ENCODE data around the gene EYA4.

DNA sequence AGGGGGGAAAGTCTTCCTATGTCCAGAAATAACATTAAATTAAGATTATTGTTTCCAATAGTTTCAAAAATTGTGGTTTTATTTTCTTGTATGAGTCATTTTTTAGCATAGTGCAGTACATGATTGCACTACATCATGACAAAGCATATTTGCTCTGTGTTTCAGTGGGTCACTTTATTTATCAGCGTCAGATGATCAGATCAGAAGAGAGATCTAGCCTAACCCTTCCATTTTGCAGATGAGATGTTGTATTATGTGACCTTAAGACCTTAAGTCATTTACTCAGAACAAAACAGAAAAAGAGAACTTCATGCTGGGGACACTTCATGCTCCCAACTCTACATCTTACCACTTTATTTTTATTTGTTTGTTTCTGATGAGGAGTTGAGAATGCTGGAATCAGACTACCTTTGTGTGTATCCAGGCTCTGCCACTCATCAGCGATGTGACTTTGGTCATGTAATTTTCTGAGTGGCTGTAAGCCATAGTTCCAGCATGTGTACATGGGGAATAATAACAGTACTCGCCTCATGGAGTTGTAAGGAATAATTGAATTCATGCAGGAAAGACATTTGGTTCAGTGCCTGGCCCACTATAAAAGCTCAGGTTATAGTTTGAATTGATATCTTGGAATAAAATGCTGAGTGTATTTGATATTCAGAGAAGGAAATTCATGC lies 13.5 kb downstream of the EYA4 start:
- TF ChIP-seq, protein P1, sequence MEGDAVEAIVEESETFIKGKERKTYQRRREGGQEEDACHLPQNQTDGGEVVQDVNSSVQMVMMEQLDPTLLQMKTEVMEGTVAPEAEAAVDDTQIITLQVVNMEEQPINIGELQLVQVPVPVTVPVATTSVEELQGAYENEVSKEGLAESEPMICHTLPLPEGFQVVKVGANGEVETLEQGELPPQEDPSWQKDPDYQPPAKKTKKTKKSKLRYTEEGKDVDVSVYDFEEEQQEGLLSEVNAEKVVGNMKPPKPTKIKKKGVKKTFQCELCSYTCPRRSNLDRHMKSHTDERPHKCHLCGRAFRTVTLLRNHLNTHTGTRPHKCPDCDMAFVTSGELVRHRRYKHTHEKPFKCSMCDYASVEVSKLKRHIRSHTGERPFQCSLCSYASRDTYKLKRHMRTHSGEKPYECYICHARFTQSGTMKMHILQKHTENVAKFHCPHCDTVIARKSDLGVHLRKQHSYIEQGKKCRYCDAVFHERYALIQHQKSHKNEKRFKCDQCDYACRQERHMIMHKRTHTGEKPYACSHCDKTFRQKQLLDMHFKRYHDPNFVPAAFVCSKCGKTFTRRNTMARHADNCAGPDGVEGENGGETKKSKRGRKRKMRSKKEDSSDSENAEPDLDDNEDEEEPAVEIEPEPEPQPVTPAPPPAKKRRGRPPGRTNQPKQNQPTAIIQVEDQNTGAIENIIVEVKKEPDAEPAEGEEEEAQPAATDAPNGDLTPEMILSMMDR (IDR thresholded peaks at IDR 0.05; ENCODE audit: insufficient read depth, low read length, poor library complexity, severe bottlenecking), result no peak
- TF ChIP-seq EZH2phosphoT487 (conservative IDR thresholded peaks at IDR 0.05; ENCODE audit: low read length), result no peak

All from SU-DHL-6 (cell line).